22Rv1 (cell line): Measurements from ENCODE around the gene SLFN12L.
"Not testable (repeated sequence)": the region's sequence is repeated elsewhere in the genome, so short reads cannot be mapped to it uniquely, and the experiment has no call there.

ENCODE experiments used
- H3K27ac ChIP-seq: fragments of 450-650 bp; 2 replicates; pipeline ENCODE4 v1.5.1; 2017
- CTCF ChIP-seq: fragments of 450-650 bp; IDR thresholded peaks from 2 replicates; pipeline ENCODE4 v1.5.1; 2017; ENCODE audit warnings: mild to moderate bottlenecking
- ZFX ChIP-seq: fragments of 450-650 bp; IDR thresholded peaks from 2 replicates; pipeline ENCODE4 v1.6.1; 2017; ENCODE audit warnings: antibody characterized with exemption, borderline replicate concordance

Gene SLFN12L

GRCh38 chr17:35545150-35545549, 7.7 kb upstream of the SLFN12L start:
- TF ChIP-seq CTCF (no peak), ZFX (no peak)
- H3K27ac ChIP-seq, result no peak overlapping the region

GRCh38 chr17:35543856-35544255, 6.4 kb upstream of the SLFN12L start:
- no peak for TF ChIP-seq ZFX
- no peak for TF ChIP-seq CTCF
- no peak overlapping the region for H3K27ac ChIP-seq

- H3K27ac ChIP-seq, result no peak overlapping the region
- TF ChIP-seq CTCF, result no peak
- no peak for TF ChIP-seq ZFX
Measured at GRCh38 chr17:35542990-35543389, 5.5 kb upstream of the SLFN12L start.

- TF ChIP-seq CTCF (no peak), ZFX (no peak)
- no peak overlapping the region for H3K27ac ChIP-seq
Measured at GRCh38 chr17:35541434-35541833, 4.0 kb upstream of the SLFN12L start.

- no peak overlapping the region for H3K27ac ChIP-seq
- no peak for TF ChIP-seq ZFX
- no peak for TF ChIP-seq CTCF
Measured at GRCh38 chr17:35540589-35541404, 3.3 kb upstream of the SLFN12L start.

- no peak overlapping the region for H3K27ac ChIP-seq
- no peak for TF ChIP-seq ZFX
- peak; percentile 71 for TF ChIP-seq CTCF
Measured at GRCh38 chr17:35539659-35540026, 2.2 kb upstream of the SLFN12L start.

- TF ChIP-seq CTCF (no peak), ZFX (no peak)
- H3K27ac ChIP-seq, result no peak overlapping the region
Measured at GRCh38 chr17:35536664-35537171, 760 bp downstream of the SLFN12L start.

GRCh38 chr17:35535406-35535805, 2.1 kb downstream of the SLFN12L start:
- H3K27ac ChIP-seq, result not testable (repeated sequence)
